ENCODE data around the gene NFIB.

Gene NFIB

GRCh38 chr9:14198047-14198840, 115.7 kb downstream of the NFIB start:
- TF ChIP-seq CTCF (IDR thresholded peaks at IDR 0.05; ENCODE audit: low read depth, low read length, missing control alignments), result no peak
- no peak for DNase-seq (ENCODE audit: low read depth)
- no peak overlapping the region for H3K4me3 ChIP-seq (ENCODE audit: low read depth, low read length)
- in situ Hi-C loops (cut with HindIII; ENCODE audit: low sequenced_read_pairs), result no loop called here

- no peak overlapping the region for H3K4me3 ChIP-seq (ENCODE audit: low read depth, low read length)
- in situ Hi-C loops (cut with HindIII; ENCODE audit: low sequenced_read_pairs), result no loop called here
- TF ChIP-seq CTCF (IDR thresholded peaks at IDR 0.05; ENCODE audit: low read depth, low read length, missing control alignments), result no peak
- DNase-seq (ENCODE audit: low read depth), result no peak
Measured at GRCh38 chr9:14197325-14197858, 116.5 kb downstream of the NFIB start.

- no peak for TF ChIP-seq CTCF (IDR thresholded peaks at IDR 0.05; ENCODE audit: low read depth, low read length, missing control alignments)
- in situ Hi-C loops (cut with HindIII; ENCODE audit: low sequenced_read_pairs), result no loop called here
- DNase-seq (ENCODE audit: low read depth), result no peak
- no peak overlapping the region for H3K4me3 ChIP-seq (ENCODE audit: low read depth, low read length)
Measured at GRCh38 chr9:14193328-14193990, 120.5 kb downstream of the NFIB start.

GRCh38 chr9:14192556-14192955, 121.4 kb downstream of the NFIB start:
- no peak for TF ChIP-seq CTCF (IDR thresholded peaks at IDR 0.05; ENCODE audit: low read depth, low read length, missing control alignments)
- in situ Hi-C loops (cut with HindIII; ENCODE audit: low sequenced_read_pairs), result no loop called here
- no peak overlapping the region for H3K4me3 ChIP-seq (ENCODE audit: low read depth, low read length)
- no peak for DNase-seq (ENCODE audit: low read depth)

GRCh38 chr9:14191512-14191911, 122.4 kb downstream of the NFIB start:
- TF ChIP-seq CTCF (IDR thresholded peaks at IDR 0.05; ENCODE audit: low read depth, low read length, missing control alignments), result no peak
- DNase-seq (ENCODE audit: low read depth), result no peak
- in situ Hi-C loops (cut with HindIII; ENCODE audit: low sequenced_read_pairs), result no loop called here
- no peak overlapping the region for H3K4me3 ChIP-seq (ENCODE audit: low read depth, low read length)

- no peak for DNase-seq (ENCODE audit: low read depth)
- H3K4me3 ChIP-seq (ENCODE audit: low read depth, low read length), result no peak overlapping the region
- in situ Hi-C loops (cut with HindIII; ENCODE audit: low sequenced_read_pairs), result no loop called here
- no peak for TF ChIP-seq CTCF (IDR thresholded peaks at IDR 0.05; ENCODE audit: low read depth, low read length, missing control alignments)
Measured at GRCh38 chr9:14190240-14190639, 123.7 kb downstream of the NFIB start.

Data from astrocyte of the cerebellum (primary cell).